ENCODE results near the gene IL2RA.

IL2RA gene

DNA sequence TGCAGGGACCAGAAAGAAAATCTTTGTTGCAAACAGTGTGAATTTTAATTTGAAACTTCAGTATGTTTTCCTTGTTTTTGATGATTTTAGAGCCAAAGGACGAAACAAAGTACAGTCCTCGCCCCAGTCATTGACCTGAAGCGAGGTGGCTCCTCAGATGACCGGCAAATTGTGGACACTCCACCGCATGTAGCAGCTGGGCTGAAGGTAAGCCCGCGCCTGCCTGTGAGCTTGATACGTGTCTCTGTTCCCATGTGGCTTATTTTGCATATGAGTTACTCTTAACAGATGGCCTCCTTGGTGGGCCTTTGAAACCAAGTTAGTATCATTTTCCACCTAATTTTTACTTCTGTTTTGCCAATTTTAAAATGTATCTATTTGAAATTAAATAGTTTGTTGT lies 39.0 kb upstream of the IL2RA start:
- DNase-seq (ENCODE audit: low read depth, low spot score) = no peak
- Histone ChIP-seq H3K27ac (no peak overlapping the region), H3K4me3 (no peak overlapping the region), H3K36me3 (ENCODE audit: insufficient read depth, low read length) (peaks cover 33% of the 10 kb centered on the region; the same call in 1 of the 2 replicates), H3K9ac (ENCODE audit: insufficient read length) (no peak overlapping the region), H3K9me3 (ENCODE audit: low read depth, low read length) (no peaks in the 10 kb centered on the region)
- no peak for TF ChIP-seq POLR2AphosphoS5 (IDR thresholded peaks at IDR 0.05; ENCODE audit: borderline replicate concordance, low read depth, low read length)
- no peak for TF ChIP-seq EZH2 (IDR thresholded peaks at IDR 0.05)
- TF ChIP-seq FOXP2 (optimal IDR thresholded peaks at IDR 0.05; ENCODE audit: control extremely low read depth, extremely low read length, insufficient read depth) = no peak

GRCh38 chr10:6100370-6100769 lies 38.2 kb upstream of the IL2RA start:
- no peak for DNase-seq (ENCODE audit: low read depth, low spot score)
- no peak overlapping the region for H3K4me3 ChIP-seq
- H3K27ac ChIP-seq = no peak overlapping the region
- no peak for TF ChIP-seq FOXP2 (optimal IDR thresholded peaks at IDR 0.05; ENCODE audit: control extremely low read depth, extremely low read length, insufficient read depth)
- TF ChIP-seq POLR2AphosphoS5 (IDR thresholded peaks at IDR 0.05; ENCODE audit: borderline replicate concordance, low read depth, low read length) = no peak
- no peak for TF ChIP-seq EZH2 (IDR thresholded peaks at IDR 0.05)
- H3K36me3 ChIP-seq (ENCODE audit: insufficient read depth, low read length) = peaks cover 28% of the 10 kb centered on the region; the same call in 1 of the 2 replicates
- no peaks in the 10 kb centered on the region for H3K9me3 ChIP-seq (ENCODE audit: low read depth, low read length)
- H3K9ac ChIP-seq (ENCODE audit: insufficient read length) = no peak overlapping the region

GRCh38 chr10:6098156-6098555 lies 36.0 kb upstream of the IL2RA start:
- no peak overlapping the region for H3K9ac ChIP-seq (ENCODE audit: insufficient read length)
- DNase-seq (ENCODE audit: low read depth, low spot score) = no peak
- H3K9me3 ChIP-seq (ENCODE audit: low read depth, low read length) = no peaks in the 10 kb centered on the region
- peaks cover 25% of the 10 kb centered on the region; the same call in 1 of the 2 replicates for H3K36me3 ChIP-seq (ENCODE audit: insufficient read depth, low read length)
- TF ChIP-seq EZH2 (IDR thresholded peaks at IDR 0.05) (no peak), POLR2AphosphoS5 (IDR thresholded peaks at IDR 0.05; ENCODE audit: borderline replicate concordance, low read depth, low read length) (no peak), FOXP2 (optimal IDR thresholded peaks at IDR 0.05; ENCODE audit: control extremely low read depth, extremely low read length, insufficient read depth) (no peak)
- no peak overlapping the region for H3K27ac ChIP-seq
- no peak overlapping the region for H3K4me3 ChIP-seq

DNA sequence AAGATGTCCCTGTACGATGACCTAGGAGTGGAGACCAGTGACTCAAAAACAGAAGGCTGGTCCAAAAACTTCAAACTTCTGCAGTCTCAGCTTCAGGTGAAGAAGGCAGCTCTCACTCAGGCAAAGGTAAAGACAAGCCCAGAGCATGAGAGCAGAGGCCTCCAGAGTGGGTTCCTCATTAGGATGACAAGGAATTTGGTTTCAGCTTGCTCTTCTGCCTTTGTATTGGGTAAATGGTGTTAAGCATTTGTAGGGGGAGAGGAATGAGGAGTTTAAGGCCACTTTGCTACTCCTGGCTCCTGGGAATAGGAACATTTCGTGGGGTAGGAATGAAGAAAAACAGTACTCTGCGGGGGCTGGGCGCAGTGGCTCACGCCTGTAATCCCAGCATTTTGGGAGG lies 34.9 kb upstream of the IL2RA start:
- Histone ChIP-seq H3K36me3 (ENCODE audit: insufficient read depth, low read length) (peaks cover 15% of the 10 kb centered on the region; the same call in 1 of the 2 replicates), H3K9ac (ENCODE audit: insufficient read length) (no peak overlapping the region), H3K27ac (no peak overlapping the region), H3K4me3 (no peak overlapping the region), H3K9me3 (ENCODE audit: low read depth, low read length) (no peaks in the 10 kb centered on the region)
- TF ChIP-seq EZH2 (IDR thresholded peaks at IDR 0.05) (no peak), FOXP2 (optimal IDR thresholded peaks at IDR 0.05; ENCODE audit: control extremely low read depth, extremely low read length, insufficient read depth) (no peak), POLR2AphosphoS5 (IDR thresholded peaks at IDR 0.05; ENCODE audit: borderline replicate concordance, low read depth, low read length) (no peak)
- DNase-seq (ENCODE audit: low read depth, low spot score) = no peak

GRCh38 chr10:6095810-6096570 lies 33.8 kb upstream of the IL2RA start:
- DNase-seq (ENCODE audit: low read depth, low spot score) = peak; percentile 52
- H3K4me3 ChIP-seq = peak overlapping the region; percentile 49; the same call in 1 of the 2 replicates
- H3K27ac ChIP-seq = no peak overlapping the region
- no peak for TF ChIP-seq FOXP2 (optimal IDR thresholded peaks at IDR 0.05; ENCODE audit: control extremely low read depth, extremely low read length, insufficient read depth)
- no peak for TF ChIP-seq EZH2 (IDR thresholded peaks at IDR 0.05)
- no peak for TF ChIP-seq POLR2AphosphoS5 (IDR thresholded peaks at IDR 0.05; ENCODE audit: borderline replicate concordance, low read depth, low read length)
- no peak overlapping the region for H3K9ac ChIP-seq (ENCODE audit: insufficient read length)
- H3K9me3 ChIP-seq (ENCODE audit: low read depth, low read length) = no peaks in the 10 kb centered on the region
- peaks cover 6% of the 10 kb centered on the region; the same call in 1 of the 2 replicates for H3K36me3 ChIP-seq (ENCODE audit: insufficient read depth, low read length)

DNA sequence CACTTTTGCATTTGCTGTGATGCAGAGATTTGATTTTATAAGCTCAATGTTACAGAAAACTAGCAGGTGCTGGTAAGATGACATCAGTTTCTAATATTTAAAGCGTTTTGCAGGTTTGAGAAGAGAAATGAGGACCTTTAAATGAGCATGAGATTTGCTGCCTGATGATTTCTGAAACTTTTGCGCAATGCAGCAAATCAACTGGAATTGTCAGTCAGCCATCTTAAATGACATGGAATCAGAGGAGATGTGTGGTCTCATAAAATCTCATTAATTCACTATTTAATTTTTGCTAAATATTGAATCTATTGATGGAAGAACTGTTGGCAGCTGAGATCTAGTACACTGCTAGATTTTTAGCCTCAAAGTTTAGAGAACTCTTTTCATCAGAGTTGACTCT lies 30.6 kb upstream of the IL2RA start:
- TF ChIP-seq POLR2AphosphoS5 (IDR thresholded peaks at IDR 0.05; ENCODE audit: borderline replicate concordance, low read depth, low read length) = no peak
- TF ChIP-seq EZH2 (IDR thresholded peaks at IDR 0.05) = no peak
- TF ChIP-seq FOXP2 (optimal IDR thresholded peaks at IDR 0.05; ENCODE audit: control extremely low read depth, extremely low read length, insufficient read depth) = no peak
- no peaks in the 10 kb centered on the region for H3K9me3 ChIP-seq (ENCODE audit: low read depth, low read length)
- H3K9ac ChIP-seq (ENCODE audit: insufficient read length) = no peak overlapping the region
- H3K4me3 ChIP-seq = no peak overlapping the region
- no peak for DNase-seq (ENCODE audit: low read depth, low spot score)
- H3K36me3 ChIP-seq (ENCODE audit: insufficient read depth, low read length) = peaks cover under 1% of the 10 kb centered on the region; the same call in 1 of the 2 replicates
- H3K27ac ChIP-seq = no peak overlapping the region

- no peak for DNase-seq (ENCODE audit: low read depth, low spot score)
- Histone ChIP-seq H3K9ac (ENCODE audit: insufficient read length) (no peak overlapping the region), H3K36me3 (ENCODE audit: insufficient read depth, low read length) (no peaks in the 10 kb centered on the region), H3K27ac (no peak overlapping the region; the same call in 1 of the 2 replicates), H3K9me3 (ENCODE audit: low read depth, low read length) (no peaks in the 10 kb centered on the region), H3K4me3 (peak overlapping the region; percentile 25)
- TF ChIP-seq FOXP2 (optimal IDR thresholded peaks at IDR 0.05; ENCODE audit: control extremely low read depth, extremely low read length, insufficient read depth) (no peak), EZH2 (IDR thresholded peaks at IDR 0.05) (no peak), POLR2AphosphoS5 (IDR thresholded peaks at IDR 0.05; ENCODE audit: borderline replicate concordance, low read depth, low read length) (no peak)
Measured at GRCh38 chr10:6091630-6092029, 29.5 kb upstream of the IL2RA start.

DNA sequence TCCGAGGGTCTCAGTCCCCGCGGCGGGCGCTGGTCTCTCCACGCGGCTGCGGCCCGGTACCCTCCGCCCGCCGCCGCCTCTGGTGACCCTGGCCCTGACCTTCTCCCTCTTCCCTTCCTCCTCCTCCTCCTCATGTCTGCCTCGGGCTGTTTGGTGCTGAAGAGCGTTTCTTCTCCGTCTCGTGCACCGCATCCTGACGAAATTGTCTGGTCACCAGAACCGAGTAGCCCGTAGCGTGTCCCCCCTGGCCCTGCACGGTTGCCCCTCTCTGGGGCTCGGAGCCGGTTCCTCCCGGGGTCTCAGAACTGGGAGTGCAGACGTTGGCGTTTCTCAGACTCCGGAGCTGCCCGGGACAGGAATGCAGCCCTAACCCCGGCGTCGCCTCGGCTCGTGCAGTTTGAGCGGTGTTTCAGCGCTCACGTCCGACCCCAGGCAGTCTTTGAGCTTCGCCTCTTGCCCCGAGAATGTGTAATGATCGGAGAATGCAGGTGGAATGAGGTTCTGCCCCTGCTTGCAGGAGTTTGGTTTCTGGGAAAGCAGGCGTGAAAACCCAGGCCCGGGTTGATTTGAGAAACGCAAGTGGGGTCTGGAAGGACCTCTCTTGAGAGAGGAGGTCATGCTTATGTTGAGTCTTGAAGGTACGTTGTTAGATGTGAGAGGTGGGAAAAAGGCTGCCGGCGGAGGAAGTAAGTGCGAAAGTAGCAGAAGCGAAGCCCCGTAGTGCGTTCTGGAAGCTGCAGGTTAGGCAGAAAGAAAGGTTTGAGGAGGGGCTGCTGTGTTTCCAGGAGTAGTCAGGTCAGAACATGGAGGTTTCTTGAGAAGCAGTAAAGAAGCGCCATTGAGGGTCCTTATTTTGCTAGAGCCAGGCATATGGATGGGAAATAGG lies 27.4 kb upstream of the IL2RA start:
- Histone ChIP-seq H3K9ac (ENCODE audit: insufficient read length) (peak overlapping the region; percentile 84), H3K4me3 (peak overlapping the region; percentile 81), H3K9me3 (ENCODE audit: low read depth, low read length) (no peaks in the 10 kb centered on the region), H3K36me3 (ENCODE audit: insufficient read depth, low read length) (no peaks in the 10 kb centered on the region), H3K27ac (no peak overlapping the region)
- TF ChIP-seq FOXP2 (optimal IDR thresholded peaks at IDR 0.05; ENCODE audit: control extremely low read depth, extremely low read length, insufficient read depth) = no peak
- no peak for TF ChIP-seq POLR2AphosphoS5 (IDR thresholded peaks at IDR 0.05; ENCODE audit: borderline replicate concordance, low read depth, low read length)
- no peak for TF ChIP-seq EZH2 (IDR thresholded peaks at IDR 0.05)
- no peak for DNase-seq (ENCODE audit: low read depth, low spot score)
